Measurements from ENCODE around the gene KRT34.
"Not testable (repeated sequence)": the region's sequence is repeated elsewhere in the genome, so short reads cannot be mapped to it uniquely, and the experiment has no call there.

The KRT34 gene

GRCh38 chr17:41381943-41382342 lies at the start of gene KRT34:
Gene KRT34 (minus strand): TSS chr17:41382306. CDS start chr17:41382246, 60 bp downstream.
- DNase-seq: not testable (repeated sequence)

GRCh38 chr17:41430376-41430775 lies 48.3 kb upstream of the KRT34 start:
- not testable (repeated sequence) for DNase-seq

GRCh38 chr17:41429667-41430066 lies 47.6 kb upstream of the KRT34 start:
- no peak for DNase-seq

- DNase-seq: no peak
Measured at GRCh38 chr17:41428591-41429291, 46.6 kb upstream of the KRT34 start.

GRCh38 chr17:41424111-41424635 lies 42.1 kb upstream of the KRT34 start, which contains the start of gene KRT37:
Gene KRT37 (minus strand): TSS chr17:41424585. CDS start chr17:41424523, 62 bp downstream.
- no peak for DNase-seq

- not testable (repeated sequence) for DNase-seq
Measured at GRCh38 chr17:41422586-41422985, 40.5 kb upstream of the KRT34 start.

- no peak for DNase-seq
Measured at GRCh38 chr17:41421617-41422016, 39.5 kb upstream of the KRT34 start.

GRCh38 chr17:41421116-41421515 lies 39.0 kb upstream of the KRT34 start:
- no peak for DNase-seq

GRCh38 chr17:41420134-41420533 lies 38.0 kb upstream of the KRT34 start:
- DNase-seq: no peak

GRCh38 chr17:41419716-41420115 lies 37.6 kb upstream of the KRT34 start:
- no peak for DNase-seq

- DNase-seq: no peak
Measured at GRCh38 chr17:41418116-41418860, 36.2 kb upstream of the KRT34 start.

- DNase-seq: no peak
Measured at GRCh38 chr17:41417576-41418015, 35.5 kb upstream of the KRT34 start.

- DNase-seq: no peak
Measured at GRCh38 chr17:41417127-41417526, 35.0 kb upstream of the KRT34 start.

GRCh38 chr17:41416479-41416878 lies 34.4 kb upstream of the KRT34 start:
- DNase-seq: no peak

- DNase-seq: no peak
Measured at GRCh38 chr17:41415833-41416335, 33.8 kb upstream of the KRT34 start.

- no peak for DNase-seq
Measured at GRCh38 chr17:41415411-41415810, 33.3 kb upstream of the KRT34 start.

- no peak for DNase-seq
Measured at GRCh38 chr17:41413982-41414381, 31.9 kb upstream of the KRT34 start.

- no peak for DNase-seq
Measured at GRCh38 chr17:41413353-41413957, 31.3 kb upstream of the KRT34 start.

GRCh38 chr17:41411072-41411840 lies 29.1 kb upstream of the KRT34 start:
- DNase-seq: no peak

- no peak for DNase-seq
Measured at GRCh38 chr17:41407226-41407625, 25.1 kb upstream of the KRT34 start.

- DNase-seq: no peak
Measured at GRCh38 chr17:41406205-41406604, 24.1 kb upstream of the KRT34 start.

- DNase-seq: peak; percentile 61
Measured at GRCh38 chr17:41404024-41404671, 22.0 kb upstream of the KRT34 start.
